Measurements from ENCODE around the gene ANKDD1A. TPM values are rescaled to one million over a fixed set of nuclear protein-coding genes. Genes with fewer than 3 reads are reported as not detected.

The ANKDD1A gene
- total RNA-seq, 2 donors from 2014 or later = 3.3 to 23.9 TPM

- no peak for TF ChIP-seq POLR2A (IDR thresholded peaks at IDR 0.05)
- WGBS = 94% methylated on average over 7 of the region's 7 CpGs
- Histone ChIP-seq H3K9me3 (no peaks in the 10 kb centered on the region), H3K27me3 (replicated peaks; ENCODE audit: insufficient read depth) (no peaks in the 10 kb centered on the region), H3K27ac (no peak overlapping the region), H3K36me3 (no peaks in the 10 kb centered on the region), H3K4me3 (no peak overlapping the region), H3K4me1 (replicated peaks) (no peaks in the 10 kb centered on the region)
- intact Hi-C loops (cut with DNase I) = no loop called here
- no peak for DNase-seq (ENCODE audit: low spot score)
Observed at GRCh38 chr15:64970698-64971097, 59.0 kb downstream of the ANKDD1A start.

DNA sequence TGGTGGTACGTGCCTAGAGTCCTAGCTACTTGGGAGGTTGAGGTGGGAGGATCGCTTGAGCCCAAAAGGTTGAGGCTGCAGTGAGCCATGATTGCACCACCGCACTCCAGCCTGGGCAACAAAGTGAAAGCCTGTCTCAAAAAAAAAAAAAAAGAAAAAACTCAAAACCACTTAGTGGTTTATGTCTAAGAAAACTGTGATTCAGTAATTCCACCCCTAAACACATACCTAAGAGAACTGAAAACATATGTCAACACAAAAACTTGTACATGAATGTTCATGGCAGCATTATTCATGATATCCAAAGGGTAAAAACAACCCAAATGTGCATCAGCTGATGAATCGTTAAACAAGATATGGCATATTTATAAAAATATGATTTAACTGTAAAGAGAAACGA, 63.7 kb downstream of the ANKDD1A start:
- H3K27ac ChIP-seq = no peak overlapping the region
- H3K27me3 ChIP-seq (replicated peaks; ENCODE audit: insufficient read depth) = no peaks in the 10 kb centered on the region
- intact Hi-C loops (cut with DNase I) = no loop called here
- no peaks in the 10 kb centered on the region for H3K4me1 ChIP-seq (replicated peaks)
- TF ChIP-seq POLR2A (IDR thresholded peaks at IDR 0.05) = no peak
- no peak for TF ChIP-seq CTCF (IDR thresholded peaks at IDR 0.05)
- no peak for TF ChIP-seq POLR2AphosphoS5 (IDR thresholded peaks at IDR 0.05)
- H3K4me3 ChIP-seq = no peak overlapping the region
- no peak for DNase-seq (ENCODE audit: low spot score)
- H3K36me3 ChIP-seq = no peaks in the 10 kb centered on the region
- H3K9me3 ChIP-seq = no peaks in the 10 kb centered on the region
- 85% methylated on average over 5 of the region's 5 CpGs for WGBS

DNA sequence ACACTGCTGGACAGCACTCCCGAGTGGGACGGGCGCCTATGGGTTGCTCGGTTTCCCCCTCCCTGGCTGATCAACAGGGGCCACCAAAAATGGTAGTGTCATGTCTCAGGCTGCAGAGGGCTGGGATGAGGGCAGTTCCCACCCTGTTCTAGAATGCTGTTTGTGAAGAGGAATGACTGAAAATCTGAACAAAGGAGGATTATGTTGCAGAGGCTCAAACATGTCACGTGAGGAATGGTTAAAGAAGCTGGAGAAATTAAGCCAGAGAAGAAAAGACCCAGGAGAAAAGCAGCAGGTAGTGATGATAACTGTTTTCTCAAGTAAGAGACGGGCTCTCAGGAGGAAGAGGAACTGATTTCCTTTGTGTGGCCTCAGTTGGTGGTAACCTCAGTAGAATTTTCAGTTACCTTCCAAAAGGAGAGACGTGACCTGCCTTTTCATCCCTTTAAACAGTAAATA, 67.6 kb downstream of the ANKDD1A start:
- H3K4me1 ChIP-seq (replicated peaks) = no peaks in the 10 kb centered on the region
- H3K36me3 ChIP-seq = no peaks in the 10 kb centered on the region
- DNase-seq (ENCODE audit: low spot score) = no peak
- H3K9me3 ChIP-seq = no peaks in the 10 kb centered on the region
- 70% methylated on average over 7 of the region's 7 CpGs for WGBS
- H3K4me3 ChIP-seq = no peak overlapping the region
- H3K27me3 ChIP-seq (replicated peaks; ENCODE audit: insufficient read depth) = no peaks in the 10 kb centered on the region
- no peak overlapping the region for H3K27ac ChIP-seq
- intact Hi-C loops (cut with DNase I) = no loop called here
- TF ChIP-seq CTCF (IDR thresholded peaks at IDR 0.05) (no peak), POLR2AphosphoS5 (IDR thresholded peaks at IDR 0.05) (no peak), POLR2A (IDR thresholded peaks at IDR 0.05) (no peak)

GRCh38 chr15:64981812-64982431, 70.2 kb downstream of the ANKDD1A start:
- H3K4me3 ChIP-seq = no peak overlapping the region
- H3K27ac ChIP-seq = no peak overlapping the region
- DNase-seq (ENCODE audit: low spot score) = no peak
- no peaks in the 10 kb centered on the region for H3K36me3 ChIP-seq
- TF ChIP-seq POLR2AphosphoS5 (IDR thresholded peaks at IDR 0.05) = no peak
- H3K9me3 ChIP-seq = no peaks in the 10 kb centered on the region
- intact Hi-C loops (cut with DNase I) = no loop called here
- 81% methylated on average over 6 of the region's 6 CpGs for WGBS
- no peaks in the 10 kb centered on the region for H3K27me3 ChIP-seq (replicated peaks; ENCODE audit: insufficient read depth)
- H3K4me1 ChIP-seq (replicated peaks) = no peaks in the 10 kb centered on the region

DNA sequence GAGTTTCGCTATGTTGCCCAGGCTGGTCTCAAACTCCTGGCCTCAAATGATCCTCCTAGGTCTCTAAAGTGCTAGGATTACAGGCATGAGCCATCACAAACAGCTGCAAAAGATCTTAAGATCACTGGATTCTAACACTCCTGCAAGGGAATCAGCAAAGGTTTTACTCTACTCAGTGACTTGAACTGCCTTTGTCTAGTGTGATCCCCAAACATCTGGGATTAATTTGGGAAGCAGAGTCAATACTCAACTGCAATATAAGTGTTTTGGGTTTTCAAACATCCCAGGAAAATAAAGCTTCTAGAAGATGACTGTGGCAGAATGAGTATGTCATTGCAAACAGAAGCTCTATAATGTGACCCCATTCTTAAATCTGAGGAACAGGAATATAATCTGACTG, 70.8 kb downstream of the ANKDD1A start:
- Histone ChIP-seq H3K27ac (no peak overlapping the region), H3K27me3 (replicated peaks; ENCODE audit: insufficient read depth) (no peaks in the 10 kb centered on the region), H3K4me3 (no peak overlapping the region), H3K9me3 (no peaks in the 10 kb centered on the region), H3K36me3 (no peaks in the 10 kb centered on the region), H3K4me1 (replicated peaks) (no peaks in the 10 kb centered on the region)
- TF ChIP-seq POLR2A (IDR thresholded peaks at IDR 0.05) = no peak
- TF ChIP-seq CTCF (IDR thresholded peaks at IDR 0.05) = no peak
- TF ChIP-seq POLR2AphosphoS5 (IDR thresholded peaks at IDR 0.05) = no peak
- WGBS = 89% methylated on average over 1 of the region's 1 CpG
- DNase-seq (ENCODE audit: low spot score) = no peak
- intact Hi-C loops (cut with DNase I) = no loop called here

DNA sequence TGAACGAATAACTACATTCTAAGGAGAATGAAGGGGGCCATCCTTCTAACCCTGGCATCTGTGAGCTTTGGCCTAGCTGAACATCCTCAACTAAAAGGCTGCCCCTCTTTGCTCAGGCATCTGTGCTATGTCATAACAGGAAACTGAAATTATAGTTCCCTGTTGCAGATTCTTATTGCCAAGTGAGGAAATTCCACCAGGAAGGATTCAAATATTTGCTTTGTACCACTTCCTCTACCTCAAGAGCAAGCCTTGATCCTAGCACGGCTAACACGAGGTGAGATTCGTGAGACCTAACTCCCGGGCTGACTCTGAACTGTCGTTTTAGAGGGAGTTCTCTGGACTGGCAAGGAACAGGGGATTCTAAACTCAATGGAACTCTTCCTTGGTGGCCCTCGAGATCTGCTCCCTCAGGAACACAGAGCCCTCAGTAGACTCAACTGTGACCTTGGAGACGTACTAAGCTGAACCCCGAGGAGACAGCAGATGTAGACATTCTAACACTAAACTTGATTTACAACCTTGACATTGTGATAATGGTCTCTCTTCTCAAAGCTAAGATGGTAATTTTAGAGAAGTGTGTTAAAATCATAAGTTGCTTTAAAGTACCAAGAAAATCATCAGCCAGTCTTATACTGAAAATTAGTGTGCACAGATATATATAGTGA, 73.8 kb downstream of the ANKDD1A start:
- H3K27me3 ChIP-seq (replicated peaks; ENCODE audit: insufficient read depth) = no peaks in the 10 kb centered on the region
- no peak for DNase-seq (ENCODE audit: low spot score)
- intact Hi-C loops (cut with DNase I) = loop anchor here (5.0 kb wide), 1 partner anchor 143 kb away; the partner anchor contains the start of gene PLEKHO2
- H3K4me3 ChIP-seq = no peak overlapping the region
- H3K9me3 ChIP-seq = no peaks in the 10 kb centered on the region
- peak overlapping the region; percentile 44 for H3K27ac ChIP-seq
- 31% methylated on average over 9 of the region's 9 CpGs for WGBS
- TF ChIP-seq POLR2AphosphoS5 (IDR thresholded peaks at IDR 0.05) (no peak), POLR2A (IDR thresholded peaks at IDR 0.05) (no peak), CTCF (IDR thresholded peaks at IDR 0.05) (no peak)
- H3K4me1 ChIP-seq (replicated peaks) = no peaks in the 10 kb centered on the region
- H3K36me3 ChIP-seq = no peaks in the 10 kb centered on the region
